GM18505 (cell line): ENCODE data around the gene INSYN2A.

Experiments
- ATAC-seq: cut with Tn5 transposase; IDR thresholded peaks from one replicate; pipeline ENCODE4 v1.9.1; 2021; ENCODE audit not compliant: unreplicated experiment
- POLR2A ChIP-seq: IDR thresholded peaks from 4 replicates; pipeline ENCODE4 v1.6.1; 2011; ENCODE audit warnings: borderline replicate concordance; ENCODE audit not compliant: insufficient read depth, insufficient read length; ENCODE audit errors: extremely low read depth

The INSYN2A gene

DNA sequence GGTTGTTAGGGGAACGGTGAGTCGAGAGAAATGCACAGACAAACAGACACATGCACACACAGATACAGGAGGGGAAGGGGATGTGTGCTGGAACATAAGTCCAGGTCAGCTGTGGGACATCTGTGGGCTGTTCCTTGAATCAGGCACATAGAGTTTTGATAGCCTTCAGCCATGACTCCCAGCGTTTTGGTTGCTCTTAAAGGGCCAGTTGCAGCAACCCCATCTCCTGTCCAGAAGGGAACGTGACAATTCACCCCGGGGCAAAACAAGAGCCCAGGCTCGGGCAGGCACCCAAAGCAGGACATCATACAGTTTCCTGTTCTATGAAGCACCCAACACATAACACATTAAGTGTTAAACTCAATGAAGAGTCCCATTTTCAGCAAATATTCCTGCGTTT, 9.6 kb downstream of the INSYN2A start:
- TF ChIP-seq POLR2A: no peak
- no peak for ATAC-seq

DNA sequence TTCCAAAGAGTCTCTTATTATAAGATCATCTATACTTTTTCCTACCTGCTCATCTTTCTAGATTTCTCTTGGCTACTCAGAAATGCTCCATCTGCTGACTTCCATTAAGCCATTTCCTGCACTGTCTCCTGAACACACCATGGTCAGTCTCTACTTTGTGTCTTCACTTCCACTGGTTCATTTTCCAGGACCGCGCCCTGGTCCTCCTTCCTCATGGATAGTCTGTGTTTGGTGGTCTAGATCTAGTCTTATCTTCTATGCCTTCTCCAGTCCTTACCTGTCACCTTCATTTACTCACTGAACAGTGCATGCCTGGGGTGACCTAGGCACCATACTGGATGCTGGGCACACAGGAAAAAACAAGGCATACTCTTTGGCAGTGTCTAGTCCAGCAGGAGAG, 11.8 kb downstream of the INSYN2A start:
- TF ChIP-seq POLR2A: no peak

DNA sequence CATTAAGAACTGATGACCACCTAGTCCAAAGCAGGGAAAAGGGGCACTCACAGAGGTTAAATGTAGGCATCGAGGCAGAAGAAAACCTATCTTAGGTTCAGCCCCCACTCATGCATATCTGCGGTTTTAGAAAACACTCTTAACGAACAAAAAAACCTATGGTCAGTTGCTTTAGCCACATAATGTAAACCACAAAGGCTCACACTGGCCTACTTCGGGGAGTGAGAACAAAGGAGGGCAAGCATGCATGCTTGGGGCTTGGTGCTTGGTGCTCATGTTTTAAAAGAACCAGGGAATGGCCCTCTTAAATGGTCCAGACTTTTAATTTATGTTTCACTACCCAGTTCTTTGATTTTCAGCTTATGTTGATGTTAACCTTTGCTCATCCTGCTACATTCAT, 14.2 kb downstream of the INSYN2A start:
- TF ChIP-seq POLR2A: no peak
- no peak for ATAC-seq

More for the DNA sequence above, 11.8 kb downstream of the INSYN2A start:
- ATAC-seq: no peak

DNA sequence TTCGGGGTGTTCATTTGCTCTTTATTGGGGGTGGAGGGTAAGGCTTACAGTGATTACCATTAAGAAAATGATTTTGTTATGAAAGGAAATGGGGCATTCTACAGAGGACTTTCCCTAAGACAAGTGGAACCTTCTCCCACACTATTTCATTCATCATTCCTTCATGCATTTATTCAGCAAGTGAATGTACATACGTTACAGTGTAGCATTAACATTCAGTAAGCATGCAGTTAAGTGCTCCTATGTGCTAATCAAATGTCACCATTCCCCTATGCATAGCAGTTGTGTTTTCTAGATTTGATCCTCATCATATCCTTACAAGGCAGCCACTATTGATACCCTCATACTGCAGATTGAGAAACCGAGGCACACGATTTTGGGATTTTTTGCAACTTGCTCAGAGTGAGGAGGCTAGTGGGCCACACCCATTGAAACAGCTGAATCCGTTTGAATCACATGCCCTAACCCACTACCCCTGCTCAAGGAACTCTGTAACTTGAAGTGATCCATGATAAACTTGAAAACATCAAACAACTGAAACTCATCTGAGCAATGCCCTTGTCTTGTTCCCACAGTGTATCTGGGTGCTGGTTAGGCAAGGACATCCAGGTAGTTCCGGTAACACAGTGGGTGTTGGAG, 16.7 kb downstream of the INSYN2A start:
- no peak for ATAC-seq

DNA sequence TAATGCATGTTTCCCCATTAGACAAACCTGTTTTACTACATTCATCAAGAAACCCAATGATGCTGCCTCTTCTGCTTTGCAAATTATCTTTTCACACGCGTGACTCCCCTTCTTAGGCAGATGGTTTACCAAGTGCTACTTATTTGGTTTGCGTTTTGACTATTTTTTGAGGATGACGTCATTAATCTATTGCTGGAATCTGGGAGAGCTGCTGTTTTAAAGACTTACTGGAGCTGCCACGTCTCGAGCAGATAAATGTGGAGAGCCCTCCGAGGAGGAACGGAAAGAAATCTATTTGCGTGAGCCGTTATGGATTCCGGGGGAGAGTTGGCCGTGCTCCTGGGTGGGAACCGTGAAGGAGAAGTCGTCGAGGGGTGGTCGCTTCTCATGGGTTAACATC, 19.7 kb downstream of the INSYN2A start:
- no peak for TF ChIP-seq POLR2A
- no peak for ATAC-seq

More for the DNA sequence above, 16.7 kb downstream of the INSYN2A start:
- TF ChIP-seq POLR2A: no peak

DNA sequence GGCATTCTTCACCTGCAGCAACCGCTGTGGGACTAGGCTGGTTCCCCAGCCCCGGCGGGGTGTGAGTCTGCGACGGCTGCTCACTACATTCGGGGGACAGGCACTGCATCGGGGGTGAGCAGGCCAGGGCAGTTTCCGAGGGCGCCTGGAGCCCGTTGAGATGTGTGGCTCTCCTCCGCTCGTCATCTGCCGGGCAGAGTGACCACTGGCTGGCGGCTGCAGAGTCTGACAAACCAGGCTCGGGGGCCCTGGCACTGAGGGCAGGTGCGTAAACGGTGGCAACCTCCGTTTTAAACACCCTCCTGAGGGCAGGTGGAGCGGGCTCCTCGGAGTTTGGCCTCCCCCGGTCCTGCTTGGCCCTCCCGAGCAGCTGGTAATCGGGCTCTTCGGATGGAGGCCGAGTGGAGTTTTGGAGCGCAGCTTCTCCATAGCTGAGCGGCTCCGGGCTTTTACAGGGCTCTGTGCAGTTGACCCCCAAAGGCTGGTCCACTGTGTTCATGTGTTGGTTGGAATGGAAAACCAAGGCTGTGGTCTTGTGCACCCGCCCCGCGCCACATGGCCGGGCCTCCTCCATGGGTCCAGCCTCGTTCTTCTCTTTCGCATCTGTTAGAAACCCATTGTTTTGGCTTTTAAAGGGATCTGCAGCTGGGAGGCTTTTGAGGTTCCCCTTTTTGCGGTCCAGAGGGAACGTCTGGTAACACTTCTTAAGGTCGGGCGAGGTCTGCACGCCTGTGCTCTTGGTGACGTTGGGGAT, 20.9 kb downstream of the INSYN2A start:
- ATAC-seq: no peak
- no peak for TF ChIP-seq POLR2A

DNA sequence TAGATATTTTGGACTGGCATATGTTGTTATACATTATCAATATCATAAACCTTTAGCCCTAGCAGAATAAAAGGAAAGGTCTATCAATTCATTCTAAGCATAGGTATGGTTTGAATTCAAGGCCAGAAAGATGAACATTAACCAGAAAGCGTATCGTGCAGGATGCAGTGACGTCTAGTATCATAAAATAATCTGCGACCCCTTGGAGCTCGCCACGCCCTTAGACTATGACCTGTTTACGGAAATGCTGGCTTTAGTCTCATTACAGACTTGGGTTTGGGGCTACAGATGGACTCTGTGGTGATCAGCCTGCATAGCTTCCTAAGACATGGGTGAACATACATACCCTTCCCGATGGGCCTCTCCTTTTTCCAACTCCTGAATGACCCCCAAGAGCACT, 21.5 kb downstream of the INSYN2A start:
- TF ChIP-seq POLR2A: no peak
- ATAC-seq: no peak

DNA sequence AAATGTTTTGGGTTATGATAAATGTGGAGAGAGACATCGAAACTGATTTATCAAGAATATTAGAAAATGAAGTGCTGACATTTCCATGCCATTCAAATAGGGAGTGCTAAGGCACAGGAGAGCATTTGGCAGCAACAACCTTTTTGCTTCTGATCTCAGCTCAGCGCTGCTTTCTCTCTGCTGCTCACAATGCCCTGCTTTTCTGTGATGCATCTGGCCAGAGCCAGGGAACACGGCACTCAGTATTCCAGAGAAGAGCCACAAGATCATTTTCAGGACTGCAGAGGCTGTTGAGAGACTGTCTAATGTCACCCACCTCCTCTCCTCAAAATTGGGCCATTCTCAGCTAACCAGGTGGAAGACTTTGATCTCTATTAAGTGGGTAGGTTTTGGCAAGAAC, 28.1 kb downstream of the INSYN2A start:
- no peak for TF ChIP-seq POLR2A
- no peak for ATAC-seq

DNA sequence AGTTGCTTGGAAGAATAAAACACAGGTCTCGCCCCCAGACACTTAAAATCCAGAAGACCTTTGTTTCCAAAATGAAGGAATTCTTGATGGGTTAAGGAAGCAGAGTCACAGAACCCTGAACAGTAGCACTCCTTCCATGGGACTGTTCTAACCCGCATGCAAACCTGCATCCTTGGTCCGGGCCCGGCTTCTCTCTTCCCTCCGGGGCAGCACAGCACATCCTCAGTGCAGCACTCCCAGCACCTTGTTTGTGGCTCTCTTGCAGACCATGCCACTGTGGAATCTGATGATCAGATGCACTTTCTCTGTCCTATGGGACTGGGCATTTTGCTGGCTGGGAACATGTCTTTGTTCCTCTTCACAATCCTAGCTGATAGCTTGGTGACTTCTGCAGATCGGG, 33.5 kb downstream of the INSYN2A start:
- no peak for TF ChIP-seq POLR2A
- ATAC-seq: no peak

DNA sequence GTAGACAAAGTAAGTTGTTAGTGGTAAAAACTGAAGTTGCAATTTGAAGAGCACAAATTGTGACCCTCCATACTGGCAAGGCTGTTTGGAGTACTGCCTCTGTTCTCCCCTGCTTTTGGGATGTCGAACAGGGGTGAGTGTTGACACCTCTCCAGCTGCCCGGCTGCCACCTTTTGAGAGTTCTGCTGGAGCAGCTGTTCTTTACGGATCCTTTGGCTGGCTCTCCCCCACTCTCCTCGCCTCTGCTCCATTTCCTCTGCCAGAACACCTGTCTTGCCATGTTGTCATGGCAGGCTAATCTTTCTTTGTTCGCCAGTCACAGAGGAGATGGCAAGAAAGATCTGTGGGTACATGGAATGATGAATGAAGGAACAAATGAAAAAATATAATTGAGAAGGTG, 34.9 kb downstream of the INSYN2A start:
- TF ChIP-seq POLR2A: no peak
- no peak for ATAC-seq

DNA sequence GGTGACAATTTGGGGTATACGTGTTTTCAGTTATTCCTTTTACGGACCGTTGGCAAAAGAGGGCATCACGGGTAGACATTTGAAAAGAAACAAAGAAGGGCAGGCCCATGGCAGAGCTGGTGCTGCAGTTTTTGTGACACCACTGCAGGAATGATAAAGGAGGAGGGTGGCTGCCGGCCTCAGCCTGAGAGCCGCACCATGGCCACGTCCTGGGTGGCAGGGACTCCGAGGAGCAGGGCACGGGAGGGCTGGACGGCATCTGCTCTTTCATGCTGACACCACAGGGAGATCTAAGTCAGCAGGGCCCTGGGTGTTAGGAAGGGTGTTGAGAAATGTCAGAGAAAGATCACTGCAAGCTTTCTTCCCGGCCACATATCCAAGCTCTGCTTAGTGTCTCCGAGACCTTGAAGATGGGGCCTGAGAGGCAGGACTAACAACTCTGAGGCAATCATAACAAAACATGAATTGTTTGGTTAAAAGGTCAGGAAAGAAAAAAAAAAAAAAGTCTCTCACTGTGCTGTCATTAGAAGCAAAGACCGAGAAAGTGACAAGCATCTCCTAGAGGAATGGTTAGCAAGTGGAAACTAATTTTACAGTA, 36.6 kb downstream of the INSYN2A start:
- TF ChIP-seq POLR2A: no peak

DNA sequence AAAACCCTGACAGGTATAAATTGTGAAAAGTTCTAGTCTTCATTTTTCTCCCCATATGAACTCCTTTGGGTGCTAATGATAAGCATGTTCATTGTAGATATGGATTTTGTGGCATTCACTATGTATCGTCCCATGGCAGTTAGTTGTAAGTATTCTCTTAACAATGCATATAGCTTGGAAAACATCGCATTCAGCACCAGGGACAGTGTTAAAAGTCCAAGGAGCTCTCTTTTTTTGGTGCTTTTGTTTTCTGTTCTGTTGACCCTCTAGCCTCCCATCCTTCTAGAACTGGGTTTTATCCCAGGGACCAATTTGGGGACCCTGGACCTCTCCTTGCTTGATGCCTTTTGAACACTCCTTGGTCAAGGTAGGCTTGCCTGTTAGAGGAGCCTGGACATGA, 37.7 kb downstream of the INSYN2A start:
- ATAC-seq: no peak
- no peak for TF ChIP-seq POLR2A

More for the DNA sequence above, 36.6 kb downstream of the INSYN2A start:
- ATAC-seq: no peak

DNA sequence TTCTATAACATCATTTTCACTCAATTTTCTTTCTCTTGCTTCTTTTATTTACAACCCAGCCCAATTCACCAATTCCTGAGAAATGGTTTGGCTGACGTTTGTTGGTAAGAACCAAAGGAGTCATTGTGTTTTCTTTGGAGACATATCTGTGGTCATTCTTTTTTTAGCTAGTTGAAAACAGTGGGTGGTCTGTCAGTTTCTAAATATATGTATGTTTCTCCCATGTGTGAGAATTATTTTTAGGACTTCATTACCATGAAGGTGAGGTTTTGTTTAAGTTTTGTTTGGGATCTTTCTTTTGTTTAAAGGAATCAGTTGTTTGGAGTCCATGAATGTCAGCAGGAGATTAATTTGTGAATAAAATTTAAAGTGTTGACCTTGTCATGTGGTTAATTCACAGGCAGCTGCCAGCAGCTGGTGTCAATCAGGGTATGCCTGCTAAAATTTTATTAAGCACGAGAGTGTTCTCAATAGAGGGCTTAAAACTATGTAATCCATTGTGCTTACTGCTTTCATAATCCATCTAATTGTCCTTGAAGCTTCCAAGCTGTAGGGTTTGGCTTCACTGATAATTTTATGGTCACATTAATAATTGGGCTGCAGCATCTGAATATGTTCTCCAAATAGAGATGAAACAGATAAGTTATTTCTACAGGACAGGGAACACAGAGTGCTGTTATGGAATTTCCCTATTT, 38.7 kb downstream of the INSYN2A start:
- ATAC-seq: no peak
- TF ChIP-seq POLR2A: no peak
